ENCODE results near the gene SLC25A33.
"Not testable (repeated sequence)": the region's sequence is repeated elsewhere in the genome, so short reads cannot be mapped to it uniquely, and the experiment has no call there.

Gene SLC25A33, protein sequence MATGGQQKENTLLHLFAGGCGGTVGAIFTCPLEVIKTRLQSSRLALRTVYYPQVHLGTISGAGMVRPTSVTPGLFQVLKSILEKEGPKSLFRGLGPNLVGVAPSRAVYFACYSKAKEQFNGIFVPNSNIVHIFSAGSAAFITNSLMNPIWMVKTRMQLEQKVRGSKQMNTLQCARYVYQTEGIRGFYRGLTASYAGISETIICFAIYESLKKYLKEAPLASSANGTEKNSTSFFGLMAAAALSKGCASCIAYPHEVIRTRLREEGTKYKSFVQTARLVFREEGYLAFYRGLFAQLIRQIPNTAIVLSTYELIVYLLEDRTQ

GRCh38 chr1:9539165-9539828 is at the start of gene SLC25A33:
TSS of gene SLC25A33 (plus strand) at chr1:9539465. CDS start at chr1:9539692, 227 bp downstream.
- peak; percentile 95 for DNase-seq (ENCODE audit: low read depth in 2 of 2)

GRCh38 chr1:9490605-9491339 is 48.5 kb upstream of the SLC25A33 start:
- DNase-seq (ENCODE audit: low read depth in 2 of 2), result peak; percentile 27 to 29

DNA sequence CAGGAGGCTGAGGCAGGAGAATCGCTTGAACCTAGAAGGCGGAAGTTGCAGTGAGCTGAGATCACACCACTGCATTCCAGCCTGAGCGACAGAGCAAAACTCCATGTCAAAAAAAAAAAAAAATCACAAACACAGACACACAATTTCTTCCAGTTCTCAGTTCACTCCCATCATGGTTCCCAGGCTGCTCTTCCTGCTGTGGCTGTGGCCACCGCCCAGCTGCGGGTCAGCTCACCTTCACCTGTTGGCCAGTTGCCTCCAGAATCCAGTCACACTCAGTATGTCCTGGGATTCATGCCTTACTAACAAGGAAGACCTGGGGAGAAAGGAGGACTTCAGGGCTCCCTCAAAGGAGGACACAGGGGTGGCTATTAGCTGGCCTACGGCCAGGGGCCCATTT is 45.9 kb upstream of the SLC25A33 start:
- DNase-seq (ENCODE audit: low read depth in 2 of 2), result no peak

- no peak for DNase-seq (ENCODE audit: low read depth in 2 of 2)
Observed at GRCh38 chr1:9494936-9495758, 44.1 kb upstream of the SLC25A33 start.

DNA sequence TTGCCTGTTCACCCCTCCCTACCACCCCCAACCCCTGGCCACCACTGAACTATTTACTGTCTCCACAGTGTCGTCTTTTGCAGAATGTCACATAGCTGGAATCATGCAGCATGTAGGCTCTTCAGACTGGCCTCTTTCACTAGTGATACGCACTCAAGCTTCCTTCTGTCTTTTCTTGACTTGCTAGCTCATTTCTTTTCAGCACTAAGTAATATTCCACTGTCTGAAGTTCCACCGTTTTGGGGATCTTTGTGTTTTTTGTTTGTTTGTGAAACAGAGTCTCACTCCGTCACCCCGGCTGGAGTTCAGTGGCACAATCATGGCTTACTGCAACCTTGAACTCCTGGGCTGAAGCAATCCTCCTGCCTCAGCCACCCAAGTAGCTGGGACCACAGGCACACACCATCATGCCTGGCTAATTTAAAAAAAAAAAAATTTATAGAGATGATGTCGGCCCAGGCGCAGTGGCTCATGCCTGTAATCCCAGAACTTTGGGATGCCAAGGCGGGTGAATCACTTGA is 43.4 kb upstream of the SLC25A33 start:
- no peak for DNase-seq (ENCODE audit: low read depth in 2 of 2)

- DNase-seq (ENCODE audit: low read depth in 2 of 2), result no peak
Observed at GRCh38 chr1:9500756-9501754, 38.2 kb upstream of the SLC25A33 start.

GRCh38 chr1:9503001-9503675 is 36.1 kb upstream of the SLC25A33 start:
- no peak for DNase-seq (ENCODE audit: low read depth in 2 of 2)

DNA sequence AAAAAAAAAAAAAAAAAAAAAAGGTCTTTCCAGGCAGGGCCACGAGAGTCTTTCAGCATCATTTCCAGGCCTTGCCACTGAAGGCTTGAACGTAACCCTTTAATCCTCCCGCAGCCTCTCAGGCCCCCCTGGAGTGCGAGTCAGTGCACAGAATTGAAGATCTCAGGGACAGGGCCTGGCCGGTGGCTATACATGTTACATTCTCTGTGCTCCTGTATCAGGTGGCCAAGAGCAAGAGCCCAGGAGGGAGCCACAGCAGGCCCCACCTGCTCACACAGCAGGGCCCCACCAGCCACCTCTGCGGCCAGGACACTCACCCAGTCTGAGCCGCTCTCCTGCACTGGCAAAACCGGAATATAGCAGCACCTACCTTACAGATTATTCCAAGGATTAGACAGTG is 34.1 kb upstream of the SLC25A33 start:
- no peak for DNase-seq (ENCODE audit: low read depth in 2 of 2)

DNA sequence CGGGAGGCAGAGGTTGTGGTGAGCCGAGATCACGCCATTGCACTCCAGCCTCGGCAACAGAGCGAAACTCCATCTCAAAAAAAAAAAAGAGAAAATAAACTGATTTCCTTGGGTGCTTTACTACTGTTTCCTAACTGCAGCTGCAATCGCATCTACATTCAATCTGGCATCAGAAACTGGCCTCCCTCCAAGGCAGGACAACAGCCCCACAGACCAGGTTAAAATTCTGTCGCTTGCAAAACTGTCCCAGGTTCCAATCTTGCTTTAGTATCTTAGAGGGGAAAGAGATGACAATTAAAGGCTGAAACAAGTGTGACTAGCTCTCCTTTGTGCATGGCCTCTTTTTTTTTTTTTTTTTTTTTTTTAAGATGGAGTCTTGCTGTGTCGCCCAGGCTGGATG is 32.4 kb upstream of the SLC25A33 start:
- DNase-seq (ENCODE audit: low read depth in 2 of 2), result no peak

DNA sequence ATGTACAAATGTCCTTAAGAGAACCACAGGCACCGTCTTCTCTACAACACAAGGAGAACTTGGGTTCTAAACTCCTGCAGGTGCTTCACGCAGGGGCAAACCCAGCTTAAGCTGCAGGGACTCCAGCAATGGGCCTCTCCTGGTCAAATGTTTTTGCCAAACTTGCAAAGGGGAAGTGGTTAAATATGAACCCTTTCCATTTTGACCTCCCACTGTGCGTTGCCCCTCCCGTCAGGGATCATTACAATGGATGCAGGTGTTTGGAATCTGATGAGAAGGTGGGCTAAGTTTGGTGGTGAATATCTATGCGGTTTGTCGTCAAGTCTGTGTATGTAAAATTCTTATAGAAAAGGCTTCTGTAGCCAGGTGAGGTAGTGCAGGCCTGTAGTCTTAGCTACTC is 29.1 kb upstream of the SLC25A33 start:
- no peak for DNase-seq (ENCODE audit: low read depth in 2 of 2)

DNA sequence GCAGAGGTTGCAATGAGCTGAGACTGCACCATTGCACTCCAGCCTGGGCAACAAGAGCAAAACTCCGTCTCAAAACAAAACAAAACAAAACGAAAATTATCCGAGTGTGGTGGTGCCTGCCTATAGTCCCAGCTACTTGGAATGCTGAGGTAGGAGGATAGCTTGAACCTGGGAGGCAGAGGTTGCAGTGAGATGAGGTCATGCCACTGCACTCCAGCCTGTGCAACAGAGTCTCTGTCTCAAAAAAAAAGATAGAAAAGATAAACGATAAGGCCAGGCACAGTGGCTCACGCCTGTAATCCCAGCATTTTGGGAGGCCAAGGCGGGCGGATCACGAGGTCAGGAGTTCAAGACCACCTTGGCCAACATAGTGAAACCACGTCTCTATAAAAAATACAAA is 23.7 kb upstream of the SLC25A33 start:
- DNase-seq (ENCODE audit: low read depth in 2 of 2), result not testable (repeated sequence)

DNA sequence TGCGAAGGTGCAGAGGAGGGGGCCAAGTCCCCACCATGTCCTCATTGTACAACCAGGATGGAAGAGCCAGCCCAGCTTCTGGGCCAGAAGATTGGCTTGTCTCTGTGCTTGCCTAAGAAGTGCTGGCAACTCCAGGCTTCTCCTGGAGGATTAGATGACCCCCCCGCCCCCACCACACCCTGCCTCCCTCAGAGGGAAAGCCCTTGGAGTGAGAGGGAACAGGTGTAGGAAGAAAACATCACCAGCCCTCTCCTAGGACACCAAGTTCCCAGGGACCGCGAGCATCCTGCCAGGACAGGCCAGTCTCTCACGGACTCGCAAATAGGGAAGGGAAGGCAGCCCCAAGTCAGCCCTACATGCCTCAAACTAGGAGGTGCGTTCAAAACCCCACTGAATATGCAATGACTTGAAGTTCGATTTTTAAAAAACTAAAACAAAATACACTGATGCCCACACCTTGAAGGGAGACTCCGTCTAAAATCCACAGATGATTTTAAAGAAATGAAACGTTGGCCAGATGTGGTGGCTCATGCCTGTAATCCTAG is 20.7 kb upstream of the SLC25A33 start:
- DNase-seq (ENCODE audit: low read depth in 2 of 2), result no peak

DNA sequence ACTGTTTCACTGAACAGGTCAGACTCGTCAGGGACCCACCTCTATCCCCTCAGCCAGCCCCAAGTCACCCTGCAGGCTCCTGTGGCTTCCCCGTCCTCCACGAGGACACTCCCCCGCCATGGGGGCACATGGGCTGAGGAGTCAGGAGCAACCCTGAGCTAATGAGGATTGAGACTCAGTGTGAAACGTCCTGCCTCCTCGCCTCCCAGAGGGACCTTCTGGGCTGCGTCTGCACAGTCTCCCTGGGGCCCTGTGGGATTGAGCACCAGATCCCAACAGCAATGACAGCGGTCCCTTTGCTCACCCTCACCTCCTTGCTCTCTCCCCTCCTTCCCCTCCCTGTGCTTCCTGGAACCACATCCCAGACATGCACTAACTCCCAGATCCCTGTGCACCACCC is 18.9 kb upstream of the SLC25A33 start:
- no peak for DNase-seq (ENCODE audit: low read depth in 2 of 2)

GRCh38 chr1:9529190-9529589 is 10.1 kb upstream of the SLC25A33 start:
- DNase-seq (ENCODE audit: low read depth in 2 of 2), result no peak

- DNase-seq (ENCODE audit: low read depth in 2 of 2), result no peak
Observed at GRCh38 chr1:9530320-9530719, 8.9 kb upstream of the SLC25A33 start.

GRCh38 chr1:9534953-9535352 is 4.3 kb upstream of the SLC25A33 start:
- DNase-seq (ENCODE audit: low read depth in 2 of 2), result no peak

DNA sequence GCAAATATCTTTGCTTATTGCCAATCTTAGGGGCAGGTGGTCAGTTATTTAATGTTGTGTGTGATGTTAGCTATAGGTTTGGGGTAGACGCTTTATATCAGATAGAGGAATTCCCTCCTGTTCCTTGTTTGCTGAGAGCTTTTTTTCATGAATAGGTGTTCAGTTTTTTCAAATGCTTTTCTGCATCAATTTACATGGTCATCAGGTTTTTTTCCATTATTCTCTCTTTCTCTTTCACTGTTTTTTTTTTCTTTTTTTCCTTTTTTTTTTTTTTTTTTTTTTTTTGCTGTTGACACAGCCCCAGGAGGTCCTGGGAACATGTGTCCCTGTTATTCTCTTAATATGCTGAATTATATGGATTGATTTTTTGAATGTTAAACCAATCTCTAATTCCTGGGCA is 3.0 kb upstream of the SLC25A33 start:
- no peak for DNase-seq (ENCODE audit: low read depth in 2 of 2)

DNA sequence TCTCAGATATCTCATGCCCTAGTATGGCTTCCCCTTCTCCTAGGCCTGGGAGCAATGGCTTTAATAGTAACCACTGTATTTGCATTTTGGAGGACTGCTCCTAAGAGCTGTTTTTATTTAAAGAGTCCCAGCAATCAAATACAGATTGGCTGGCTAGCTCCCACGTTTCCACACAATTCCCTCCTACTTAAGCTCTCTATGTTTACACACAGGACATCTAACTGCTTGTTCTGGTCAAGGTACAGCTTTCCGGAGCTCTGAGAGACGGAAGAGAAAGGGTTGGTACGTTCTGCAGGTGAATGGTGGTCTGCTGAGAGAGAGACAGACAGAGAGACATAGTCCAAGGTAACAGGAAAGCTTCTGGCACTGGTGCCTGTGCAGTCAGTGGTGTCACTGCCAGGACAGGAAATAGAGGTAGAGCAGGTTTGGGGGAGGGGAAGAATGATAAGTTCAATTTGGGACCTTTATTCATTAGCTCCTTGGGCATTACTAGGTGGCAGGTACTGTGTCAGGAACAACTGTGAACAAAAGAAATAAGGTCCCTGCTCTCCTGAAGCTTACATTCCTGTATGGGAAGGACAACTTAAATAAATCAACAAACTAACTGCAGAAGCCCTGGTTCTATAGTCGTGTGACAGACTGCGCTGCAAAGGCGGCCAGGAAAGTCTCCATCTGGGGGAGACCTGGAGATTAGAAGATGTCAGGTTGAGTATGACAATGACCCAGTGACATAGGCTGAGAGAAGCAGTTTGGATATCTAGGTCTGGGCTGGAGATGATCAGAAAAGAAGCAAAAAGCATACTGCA is 1.2 kb upstream of the SLC25A33 start:
- no peak for DNase-seq (ENCODE audit: low read depth in 2 of 2)

Data from fibroblast of skin of left biceps (primary cell).